DMS53 treated with DMSO at 0.1 percent for 48 hours (cell line): Measurements from ENCODE around the gene ZNF280D.

Experiments
- DNase-seq: peaks from one replicate; lab custom pipeline; 2025; ENCODE audit not compliant: unreplicated experiment; lab: John Stamatoyannopoulos, UW

ZNF280D gene

GRCh38 chr15:56640549-56640948 lies 92.8 kb downstream of the ZNF280D start:
- DNase-seq: no peak

GRCh38 chr15:56640127-56640526 lies 93.2 kb downstream of the ZNF280D start:
- no peak for DNase-seq

GRCh38 chr15:56639631-56640030 lies 93.7 kb downstream of the ZNF280D start:
- no peak for DNase-seq

- no peak for DNase-seq
Observed at GRCh38 chr15:56631765-56632164, 101.5 kb downstream of the ZNF280D start.

- DNase-seq: no peak
Observed at GRCh38 chr15:56628893-56629532, 104.3 kb downstream of the ZNF280D start.

GRCh38 chr15:56619887-56620286 lies 113.4 kb downstream of the ZNF280D start:
- no peak for DNase-seq

GRCh38 chr15:56617628-56618027 lies 115.7 kb downstream of the ZNF280D start:
- no peak for DNase-seq

GRCh38 chr15:56616551-56616950 lies 116.8 kb downstream of the ZNF280D start:
- DNase-seq: no peak

- DNase-seq: no peak
Observed at GRCh38 chr15:56613811-56614210, 119.5 kb downstream of the ZNF280D start.

GRCh38 chr15:56608993-56609392 lies 124.3 kb downstream of the ZNF280D start:
- no peak for DNase-seq

GRCh38 chr15:56608140-56608778 lies 125.0 kb downstream of the ZNF280D start:
- no peak for DNase-seq

- DNase-seq: no peak
Observed at GRCh38 chr15:56602253-56602652, 131.1 kb downstream of the ZNF280D start.

- DNase-seq: no peak
Observed at GRCh38 chr15:56600380-56600779, 132.9 kb downstream of the ZNF280D start.

- DNase-seq: no peak
Observed at GRCh38 chr15:56598991-56599390, 134.3 kb downstream of the ZNF280D start.

- no peak for DNase-seq
Observed at GRCh38 chr15:56587686-56588085, 145.6 kb downstream of the ZNF280D start.

- DNase-seq: no peak
Observed at GRCh38 chr15:56586206-56586605, 147.1 kb downstream of the ZNF280D start.

- no peak for DNase-seq
Observed at GRCh38 chr15:56582785-56583184, 150.5 kb downstream of the ZNF280D start.
